CD4-positive, alpha-beta T cell treated with Interleukin-4 for 1 hour (primary cell): ENCODE data around the gene CDCP1.
"Not testable (repeated sequence)": the region's sequence is repeated elsewhere in the genome, so short reads cannot be mapped to it uniquely, and the experiment has no call there.

Experiments used
- DNase-seq, 2 donors: peaks; one replicate each; pipeline ENCODE4 v3.0.0-alpha.2; 2020 to 2022

Gene CDCP1

DNA sequence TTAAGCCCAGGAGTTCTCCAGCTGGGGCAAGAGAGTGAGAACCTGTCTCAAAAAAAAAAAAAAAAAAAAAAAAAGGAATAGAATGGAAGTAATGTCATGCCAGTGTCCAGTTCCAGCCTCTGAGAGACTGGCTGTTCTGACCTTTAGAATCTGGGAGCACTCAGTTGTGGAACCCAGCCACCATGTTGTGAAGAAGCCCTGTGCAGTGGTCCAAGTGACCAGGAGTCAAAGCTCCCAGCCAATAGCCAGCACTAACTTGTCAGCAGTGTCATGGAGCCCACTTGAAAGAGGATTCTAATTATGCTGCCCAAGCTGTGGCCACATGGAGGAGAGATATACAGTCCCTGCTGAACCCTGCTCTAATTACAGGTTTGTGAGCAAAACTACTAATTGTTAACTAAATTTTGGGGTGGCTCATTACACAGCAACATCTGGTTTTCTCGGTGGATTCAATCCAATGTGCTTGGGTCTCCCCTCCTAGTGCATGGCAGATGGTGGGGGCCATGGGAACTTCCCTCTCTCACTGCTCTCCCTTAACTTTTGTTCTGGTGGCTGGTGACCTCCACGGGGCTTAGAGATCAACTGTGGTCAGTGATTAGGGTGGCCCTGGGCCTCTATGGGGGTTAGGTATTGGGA lies 64.6 kb downstream of the CDCP1 start:
- no peak for DNase-seq

DNA sequence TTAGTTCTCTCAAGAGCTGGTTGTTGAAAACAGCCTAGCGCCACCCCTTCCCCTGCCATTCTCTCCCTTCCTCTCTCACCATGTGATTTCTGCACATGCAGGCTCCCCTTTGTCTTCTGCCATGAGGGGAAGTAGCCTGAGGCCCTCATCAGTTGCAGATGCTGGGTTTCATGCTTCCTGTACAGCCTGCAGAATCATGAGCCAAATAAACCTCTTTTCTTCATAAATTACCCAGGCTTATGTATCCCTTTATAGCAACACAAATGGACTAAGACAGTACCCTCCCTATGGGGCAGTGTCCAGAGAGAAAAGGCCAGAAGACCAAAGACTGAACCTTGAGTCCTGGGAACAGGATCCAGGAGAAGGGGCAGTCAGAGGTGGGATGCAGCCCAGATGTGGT lies 65.4 kb downstream of the CDCP1 start:
- DNase-seq = no peak

DNA sequence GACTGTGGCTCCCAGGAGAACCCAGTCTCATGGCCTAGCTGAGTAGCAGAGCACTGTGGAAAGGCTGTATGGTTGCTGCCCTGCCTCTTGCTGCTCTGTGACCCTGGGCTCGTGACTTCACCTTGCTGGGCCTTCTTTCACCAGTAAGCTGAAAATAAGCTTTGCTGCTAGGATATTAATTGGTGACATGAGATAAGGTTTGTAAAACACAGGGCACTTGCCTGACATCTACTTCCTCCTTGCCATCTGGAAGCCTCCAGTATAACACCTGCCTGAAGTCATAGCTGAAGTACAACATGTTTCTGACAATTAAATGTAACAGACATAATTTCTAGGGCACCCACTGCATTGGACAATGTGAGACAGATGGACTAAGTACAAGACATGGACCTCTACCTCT lies 66.5 kb downstream of the CDCP1 start:
- DNase-seq = no peak

DNA sequence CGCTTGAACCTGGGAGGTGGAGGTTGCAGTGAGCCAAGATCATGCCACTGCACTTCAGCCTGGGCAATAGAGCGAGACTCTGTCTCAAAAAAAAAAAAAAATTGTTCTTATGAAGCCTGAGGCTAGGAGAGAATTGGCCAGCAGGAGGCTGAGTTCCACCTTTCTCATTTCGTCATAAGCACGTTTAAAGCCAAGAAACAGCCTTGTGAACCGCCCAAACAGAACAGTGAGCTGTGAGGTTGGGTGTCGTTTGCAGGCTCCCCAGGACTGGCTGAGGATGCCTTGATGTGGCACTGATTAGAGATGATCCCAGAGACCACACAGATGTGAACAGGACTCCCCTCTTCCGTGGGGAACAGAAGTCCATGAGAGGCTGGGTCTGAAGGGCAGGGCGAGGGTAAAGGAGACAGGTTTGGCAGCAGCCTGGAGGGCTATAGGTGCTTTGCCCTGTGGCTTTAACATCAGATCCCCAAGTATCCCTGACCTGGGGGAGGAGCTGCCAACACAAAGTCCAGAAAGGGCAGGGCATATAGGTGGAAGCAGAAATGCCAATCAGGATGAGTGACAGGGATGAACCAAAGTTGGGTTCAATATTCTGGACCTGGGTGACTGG lies 67.2 kb downstream of the CDCP1 start:
- DNase-seq = no peak

DNA sequence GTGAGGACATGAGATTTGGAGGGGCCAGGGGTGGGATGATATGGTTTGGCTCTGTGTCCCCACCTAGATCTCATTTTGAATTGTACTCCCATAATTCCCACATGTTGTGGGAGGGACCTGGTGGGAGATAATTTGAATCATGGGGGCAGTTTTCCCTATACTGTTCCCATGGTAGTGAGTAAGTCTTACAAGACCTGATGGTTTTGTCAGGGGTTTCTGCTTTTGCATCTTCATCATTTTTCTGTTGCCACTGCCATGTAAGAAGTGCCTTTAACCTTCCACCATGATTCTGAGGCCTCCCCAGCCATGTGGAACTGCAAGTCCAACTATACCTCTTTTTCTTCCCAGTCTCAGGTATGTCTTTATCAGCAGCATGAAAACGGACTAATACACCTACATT lies 67.9 kb downstream of the CDCP1 start:
- not testable (repeated sequence) for DNase-seq

DNA sequence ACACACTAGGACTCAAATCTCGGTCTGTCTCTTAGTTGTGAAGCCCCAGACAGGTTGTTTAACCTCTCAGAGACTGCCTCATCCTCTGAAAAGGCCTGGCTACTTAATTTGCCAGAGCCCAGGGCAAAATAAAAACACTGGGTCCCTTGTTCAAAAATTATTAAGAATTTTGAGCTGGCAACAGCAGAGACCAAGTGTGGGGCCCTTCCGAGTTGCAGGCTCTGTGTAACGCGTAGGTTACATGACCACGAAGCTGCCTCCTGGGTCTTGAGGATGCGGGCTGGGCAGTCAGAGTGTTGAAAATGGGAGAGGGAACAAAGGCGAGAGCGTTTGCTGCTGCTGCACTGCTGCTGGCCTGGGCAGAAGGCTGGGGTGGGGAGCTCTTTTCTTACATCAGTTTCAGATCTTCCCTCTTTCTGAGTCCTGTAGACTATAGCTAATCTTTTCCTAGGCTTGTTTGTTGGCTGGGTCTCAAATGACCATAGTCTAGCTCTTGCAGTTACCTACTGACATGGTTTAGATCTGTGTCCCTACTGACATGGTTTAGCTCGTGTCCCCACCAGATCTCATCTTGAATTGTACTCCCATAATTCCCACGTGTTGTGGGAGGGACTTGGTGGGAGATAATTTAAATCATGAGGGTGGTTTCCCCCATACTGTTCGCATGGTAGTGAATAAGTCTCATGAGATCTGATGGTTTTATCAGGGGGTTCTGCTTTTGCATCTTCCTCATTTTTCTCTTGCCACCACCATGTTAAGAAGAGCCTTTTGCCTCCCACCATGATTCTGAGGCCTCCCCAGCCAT lies 70.2 kb downstream of the CDCP1 start:
- no peak for DNase-seq

DNA sequence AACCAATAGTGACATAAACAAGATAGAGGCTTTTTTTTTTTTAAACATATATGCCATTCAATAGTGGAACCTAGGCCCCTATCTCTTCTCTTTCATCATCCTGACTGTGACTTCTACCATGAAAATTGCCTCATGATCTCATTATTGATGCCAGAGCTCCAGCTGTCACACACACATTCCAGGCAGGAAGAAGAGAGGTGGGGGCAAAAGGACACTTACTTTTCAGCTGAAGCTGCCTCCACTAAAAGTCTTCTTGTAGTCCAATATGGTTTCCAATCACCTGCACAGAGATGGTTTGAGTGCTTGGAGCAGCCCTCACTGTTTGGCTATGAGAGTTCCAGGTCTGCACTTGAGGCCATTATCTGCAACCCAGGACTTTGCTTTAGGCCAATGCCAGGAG lies 75.1 kb downstream of the CDCP1 start:
- DNase-seq = no peak

DNA sequence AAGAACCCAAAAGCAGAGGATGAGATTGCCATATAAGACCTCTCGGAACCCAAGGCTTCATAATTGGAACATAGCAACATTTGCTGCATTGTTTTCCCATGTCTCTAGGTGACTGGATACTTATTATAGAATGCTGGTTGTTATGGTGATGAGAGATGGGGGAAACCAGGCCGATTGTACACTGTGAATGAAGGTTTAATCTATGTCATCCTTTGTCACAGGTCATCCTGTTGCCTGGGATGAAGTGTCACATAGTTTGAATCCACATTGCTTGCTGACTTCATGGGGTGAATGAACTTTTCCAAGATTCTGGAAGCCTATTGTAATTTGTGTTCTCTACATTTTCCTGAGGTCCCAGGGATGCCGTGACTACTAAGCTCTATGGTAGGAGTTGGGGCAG lies 78.2 kb downstream of the CDCP1 start:
- DNase-seq = no peak

DNA sequence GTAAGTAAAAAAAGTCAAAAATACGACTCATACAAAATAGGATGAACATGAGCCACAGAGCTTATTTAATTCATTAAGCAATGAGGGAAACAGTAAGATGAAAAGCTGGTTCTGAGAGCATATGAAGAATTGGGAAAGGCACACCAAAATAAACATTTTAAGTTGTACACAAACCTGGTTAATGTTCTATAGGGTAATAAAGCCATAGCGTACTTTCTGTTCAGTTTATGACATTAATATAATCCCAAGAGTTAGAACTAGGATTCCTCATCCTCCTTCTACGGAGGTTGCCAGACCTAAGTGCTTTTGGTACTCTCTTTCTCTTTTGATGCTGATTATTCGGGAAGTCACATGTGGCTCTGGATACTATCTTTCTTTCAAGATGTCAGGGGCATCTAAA lies 78.7 kb downstream of the CDCP1 start:
- DNase-seq = no peak

DNA sequence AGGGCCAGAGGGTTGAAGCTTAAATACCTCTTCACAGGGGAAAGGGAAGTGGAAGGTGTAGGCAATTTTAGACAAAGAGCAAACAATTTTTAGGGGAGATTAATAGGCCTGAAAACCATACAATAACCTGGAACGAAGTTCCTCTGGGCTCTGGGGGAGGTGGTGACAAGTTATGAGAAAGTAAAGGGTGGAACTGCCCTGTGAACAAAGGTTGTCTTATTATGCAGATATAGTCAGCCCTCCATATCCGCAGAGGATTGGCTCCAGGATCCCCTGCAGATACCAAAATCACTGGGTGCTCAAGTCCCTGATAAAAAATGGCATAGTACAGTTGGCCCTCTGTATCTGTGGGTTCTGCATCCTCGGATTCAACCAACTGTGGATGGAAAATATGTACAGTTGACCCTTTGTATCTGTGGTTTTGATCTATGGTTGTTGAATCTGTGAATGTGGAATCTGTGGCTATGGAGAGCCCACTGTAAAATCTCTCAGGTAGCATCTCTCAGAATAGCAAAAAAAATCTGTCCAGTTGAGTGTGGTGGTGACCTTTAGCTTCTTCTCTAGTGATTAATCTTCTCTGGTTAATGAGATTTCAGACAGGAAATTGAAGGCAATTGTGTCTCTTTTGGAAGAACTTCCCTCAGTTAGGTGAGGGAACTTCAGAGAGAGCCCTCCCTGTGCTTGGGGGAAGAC lies 79.9 kb downstream of the CDCP1 start:
- DNase-seq = no peak

DNA sequence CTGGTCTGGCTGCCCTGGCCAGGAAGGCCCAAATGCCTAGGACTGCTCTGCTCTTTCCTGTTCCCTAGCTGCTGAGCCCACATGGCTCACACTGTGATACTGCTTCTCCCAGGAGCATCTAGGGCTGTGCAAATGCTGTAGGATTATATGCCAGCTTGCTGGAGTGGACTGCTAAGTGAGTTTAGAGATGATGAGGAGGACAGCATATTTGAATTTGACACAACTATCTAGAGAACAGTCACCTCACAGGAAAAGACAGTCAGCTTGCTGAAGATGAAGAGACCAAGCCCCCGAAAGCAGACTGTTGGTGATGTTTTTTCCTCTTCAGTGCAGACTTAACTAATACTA lies 80.8 kb downstream of the CDCP1 start:
- DNase-seq = no peak

DNA sequence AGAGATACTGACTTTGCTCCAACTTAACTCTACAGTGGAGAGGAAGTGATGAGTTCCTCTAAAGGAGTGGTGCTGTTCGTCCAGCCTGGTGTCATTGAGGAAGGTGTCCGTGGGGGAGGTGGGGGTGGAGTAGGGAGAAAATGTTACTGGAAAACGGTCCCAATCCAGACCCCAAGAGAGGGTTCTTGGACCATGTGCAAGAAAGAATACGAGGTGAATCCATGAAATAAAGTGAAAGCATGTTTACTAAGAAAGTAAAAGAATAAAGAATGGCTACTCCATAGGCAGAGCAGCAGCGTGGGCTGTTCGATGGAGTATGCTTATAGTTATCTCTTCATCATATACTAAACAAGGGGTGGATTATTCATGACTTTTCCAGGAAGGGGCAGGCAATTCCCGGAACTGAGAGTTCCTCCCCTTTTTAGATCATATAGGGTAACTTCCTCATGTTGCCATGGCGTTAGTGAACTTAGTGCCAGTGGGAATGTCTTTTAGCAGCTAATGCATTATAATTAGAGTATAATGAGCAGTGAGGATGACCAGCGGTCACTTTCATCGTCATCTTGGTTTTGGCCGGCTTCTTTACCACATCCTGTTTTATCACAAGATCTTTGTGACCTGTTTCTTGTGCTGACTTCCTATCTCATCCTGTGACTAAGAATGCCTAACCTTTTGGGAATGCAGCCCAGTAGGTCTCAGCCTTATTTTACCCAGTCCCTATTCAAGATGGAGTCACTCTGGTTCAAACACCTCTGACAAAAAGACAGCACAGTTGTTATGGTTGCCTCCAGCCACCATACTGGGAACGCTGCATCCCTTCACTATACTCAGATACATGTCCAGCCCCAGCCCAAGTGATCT lies 81.4 kb downstream of the CDCP1 start:
- peak; percentile 36 to 72 for DNase-seq

DNA sequence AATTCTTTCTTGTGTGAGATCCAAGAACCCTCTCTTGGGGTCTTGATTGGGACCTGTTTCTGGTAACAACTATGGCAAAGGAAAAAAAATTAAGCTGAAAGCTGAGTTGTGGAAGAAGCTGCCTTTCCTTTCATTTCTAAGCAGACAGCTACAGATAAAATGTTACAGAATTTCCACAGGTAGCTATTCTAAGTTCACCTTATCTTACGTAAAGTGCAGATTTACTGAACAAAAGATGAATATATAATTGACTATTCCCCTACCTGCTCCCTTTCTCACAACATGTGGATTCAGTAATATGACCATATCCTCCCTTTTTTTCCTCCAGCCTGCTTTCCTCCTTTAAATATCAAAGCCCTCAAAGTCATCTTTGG lies 83.5 kb downstream of the CDCP1 start:
- no peak for DNase-seq

DNA sequence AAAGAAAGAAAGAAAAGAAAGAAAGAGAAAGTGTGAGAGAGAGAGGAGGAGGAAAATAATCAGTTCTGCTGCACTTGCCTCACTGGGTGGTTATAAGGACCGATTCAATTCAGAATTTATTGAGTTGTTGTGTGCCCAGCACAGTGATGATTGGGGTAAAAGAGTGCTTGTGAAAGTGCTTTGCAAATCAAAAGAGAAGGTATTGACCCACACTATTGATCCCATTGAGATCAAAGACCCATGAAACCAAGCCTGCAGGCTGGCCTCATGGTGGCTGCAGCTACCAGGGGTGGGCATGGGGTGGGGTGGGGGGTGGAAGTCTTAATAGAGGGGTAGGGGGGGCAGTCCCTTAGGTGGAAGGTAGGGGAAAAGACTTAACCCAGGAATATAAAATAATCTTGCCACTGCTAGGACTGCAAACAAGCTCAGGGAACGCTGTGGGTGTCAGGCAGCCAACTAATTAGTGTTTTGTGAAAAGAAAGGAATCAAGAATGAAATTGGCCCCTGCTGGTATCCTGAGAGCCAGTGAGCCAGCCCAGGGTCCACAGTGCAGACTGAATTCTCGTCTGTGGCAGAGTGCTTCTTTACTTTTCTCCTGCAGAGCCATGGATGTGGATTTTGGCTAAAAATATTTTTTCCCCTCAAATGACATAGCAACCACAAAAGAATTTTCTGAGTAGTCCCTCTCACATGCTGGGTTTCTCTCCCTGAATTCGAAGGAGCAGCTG lies 85.8 kb downstream of the CDCP1 start:
- no peak for DNase-seq

DNA sequence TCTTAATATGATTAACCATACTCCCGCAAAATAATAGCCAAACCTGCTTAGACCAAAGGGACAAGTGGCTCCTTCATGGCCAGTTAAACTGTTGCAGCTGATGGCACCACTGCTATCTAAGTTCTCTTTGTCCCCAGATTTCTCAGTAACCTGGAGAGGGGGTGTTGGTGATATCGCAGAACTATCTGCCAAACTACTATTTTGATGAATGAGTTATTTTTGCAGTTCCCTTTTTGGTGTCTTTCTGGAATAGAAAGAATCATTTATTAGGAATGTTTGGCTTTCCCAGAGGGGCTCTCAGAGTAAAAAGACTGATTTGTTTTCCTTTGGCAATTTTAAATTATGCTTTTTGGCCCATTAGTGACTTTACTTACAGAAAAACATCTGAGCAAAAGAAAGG lies 87.0 kb downstream of the CDCP1 start:
- no peak for DNase-seq

DNA sequence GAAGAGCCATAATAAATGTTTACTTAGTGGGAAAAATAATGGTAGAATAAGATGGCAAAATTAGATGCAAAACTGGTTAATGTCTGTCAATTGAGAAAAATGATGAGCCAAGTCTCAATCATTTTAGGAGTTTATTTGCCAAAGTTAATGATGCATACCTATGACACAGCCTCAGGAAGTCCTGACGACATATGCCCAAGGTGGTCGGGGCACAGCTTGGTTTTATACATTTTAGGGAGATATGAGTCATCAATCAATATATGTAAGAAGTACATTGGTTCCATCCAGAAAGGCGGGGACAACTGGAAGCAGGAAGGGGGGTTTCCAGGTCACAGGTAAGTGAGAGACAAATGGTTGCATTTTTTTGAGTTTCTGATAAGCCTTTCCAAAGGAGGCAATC lies 88.6 kb downstream of the CDCP1 start:
- no peak for DNase-seq

DNA sequence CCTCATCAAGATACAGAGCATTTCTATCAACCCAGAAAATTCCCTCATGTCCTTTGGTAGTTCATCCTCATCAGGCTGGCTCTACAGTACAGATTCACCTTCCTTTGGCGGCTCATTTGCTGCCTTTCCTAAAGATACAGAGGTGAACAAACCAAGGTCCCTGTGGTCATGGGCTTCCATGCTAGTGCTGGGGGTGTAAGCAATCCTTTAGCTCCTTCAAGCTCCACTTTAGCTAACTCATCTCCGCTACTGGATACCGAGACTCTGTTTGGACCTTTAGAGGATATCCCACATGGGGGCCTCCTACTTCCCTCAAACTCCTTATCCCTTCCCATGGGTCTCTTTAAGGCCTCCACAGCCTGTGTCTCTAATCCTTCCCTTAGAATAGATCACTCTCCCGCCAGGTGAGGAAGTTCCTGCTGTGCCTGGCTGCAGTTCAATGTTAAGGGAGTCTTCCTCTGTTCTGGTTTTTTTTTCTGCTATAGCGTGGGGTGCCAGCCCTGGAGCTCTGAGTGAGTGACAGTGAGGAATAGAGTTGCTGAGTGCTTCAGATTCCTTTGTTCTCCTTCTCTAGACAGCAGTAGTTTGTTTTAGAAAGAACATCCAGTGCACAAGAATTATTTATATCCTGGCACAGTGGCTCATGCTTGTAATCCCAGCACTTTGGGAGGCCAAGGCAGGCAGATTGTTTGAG lies 89.4 kb downstream of the CDCP1 start:
- DNase-seq = no peak

DNA sequence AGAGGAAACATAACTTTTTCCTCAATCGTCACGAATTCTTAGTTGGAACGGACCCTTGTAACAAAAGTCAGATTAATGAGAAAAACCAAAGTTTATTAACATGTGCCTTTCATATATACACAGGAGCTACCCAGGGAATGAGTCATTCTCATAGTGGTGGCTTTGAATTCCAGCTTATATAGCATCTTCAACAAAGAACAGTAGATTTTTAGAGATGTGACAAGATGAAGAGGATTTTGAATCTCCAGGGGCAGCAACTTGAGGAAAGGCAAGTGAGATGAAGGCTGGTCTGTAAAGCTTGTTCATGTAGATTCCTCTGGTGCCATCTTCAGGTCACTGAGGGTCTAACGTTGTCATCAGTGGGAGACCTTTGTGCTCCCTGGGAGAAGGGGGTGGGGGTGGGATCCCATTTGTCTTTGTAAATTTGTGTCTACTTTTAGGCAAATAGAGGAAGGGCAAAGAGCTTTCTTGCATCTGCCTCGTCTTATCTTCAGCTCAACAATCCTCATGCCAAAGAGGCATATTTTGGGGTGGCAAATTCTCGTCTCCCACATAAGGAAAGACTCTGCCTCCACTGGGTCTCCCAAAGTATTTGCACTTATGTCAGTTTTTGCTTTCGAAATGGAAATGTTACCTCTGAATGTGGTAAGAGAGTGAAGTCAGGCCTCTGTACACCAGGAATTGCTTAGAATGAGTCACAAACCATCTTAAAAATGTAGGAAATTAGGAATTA lies 90.6 kb downstream of the CDCP1 start:
- no peak for DNase-seq

DNA sequence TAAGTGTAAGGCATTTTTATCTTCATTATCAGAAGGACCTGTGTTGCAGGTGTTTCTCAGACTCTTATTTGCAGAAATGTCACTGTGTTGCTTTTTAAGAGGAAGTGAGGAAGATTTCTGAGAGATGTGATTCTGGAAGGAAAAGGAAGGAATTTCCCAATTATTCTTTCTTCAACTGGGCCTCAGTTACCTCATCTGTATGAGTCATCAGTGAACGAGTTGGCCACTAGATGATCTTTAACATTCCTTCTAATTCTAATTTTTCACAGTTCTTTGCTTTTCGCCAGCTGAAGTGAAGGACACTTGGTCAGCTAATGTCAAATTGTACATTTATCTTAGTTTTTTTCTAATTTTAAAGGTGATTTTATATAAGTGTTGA lies 91.2 kb downstream of the CDCP1 start:
- DNase-seq = no peak

DNA sequence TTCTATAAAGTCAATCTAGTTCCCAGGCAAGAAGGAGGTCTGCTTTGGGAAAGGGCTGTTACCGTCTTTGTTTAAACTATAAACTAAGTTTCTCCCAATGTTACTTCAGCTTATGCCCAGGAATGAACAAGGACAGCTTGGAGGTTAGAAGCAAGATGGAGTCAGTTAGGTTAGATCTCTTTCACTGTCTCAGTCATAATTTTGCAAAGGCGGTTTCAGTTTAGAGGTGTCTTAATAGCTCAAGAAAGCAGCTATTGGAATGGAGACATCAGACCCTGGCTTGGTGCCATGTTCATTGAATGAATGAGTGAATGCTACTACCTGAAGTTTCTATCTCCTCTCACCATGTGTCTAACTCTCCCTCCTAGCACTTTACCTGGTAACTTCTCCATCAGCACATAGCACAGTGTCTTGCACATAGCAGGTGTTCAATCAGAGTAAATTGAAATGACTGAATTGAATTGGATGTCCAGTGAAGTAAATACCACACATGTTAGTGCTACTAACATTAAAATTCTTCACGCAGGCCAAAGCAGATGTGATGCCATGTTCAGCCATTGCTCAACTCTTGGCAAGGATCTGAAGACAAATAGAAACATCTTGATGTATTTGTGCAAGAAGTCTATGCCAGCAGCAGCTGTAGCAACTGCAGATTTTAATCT lies 91.9 kb downstream of the CDCP1 start:
- no peak for DNase-seq
